T-helper 2 cell (primary cell): ENCODE data around the gene NUCB2.

Experiments used
- DNase-seq, 5 experiments: peaks; one replicate each; pipeline versions ENCODE4 v3.0.0 to v3.0.0-alpha.2; 2012 to 2022

Gene NUCB2

DNA sequence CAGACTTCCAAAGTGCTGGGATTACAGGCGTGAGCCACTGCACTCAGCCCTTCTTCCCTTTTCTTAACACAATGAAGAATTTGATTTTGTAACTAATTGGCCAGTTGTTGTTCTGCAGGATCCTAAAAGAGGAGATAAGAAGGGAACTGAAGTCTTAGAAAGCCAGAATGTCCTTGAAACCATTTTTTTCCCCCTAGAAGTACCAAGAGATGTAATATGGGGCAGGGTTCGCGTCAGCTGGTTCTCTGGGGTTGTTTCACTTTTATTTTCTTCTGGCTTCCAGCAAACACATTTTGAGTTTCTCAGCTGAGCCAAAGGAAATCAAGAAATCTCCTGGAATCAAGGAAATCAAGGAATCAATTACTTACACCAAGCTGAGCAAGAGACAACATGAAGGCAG, 7.6 kb upstream of the NUCB2 start:
- no peak for DNase-seq

GRCh38 chr11:17272801-17273200, 3.7 kb upstream of the NUCB2 start:
- DNase-seq = peak in 1 of 5 experiments; percentile 50

DNA sequence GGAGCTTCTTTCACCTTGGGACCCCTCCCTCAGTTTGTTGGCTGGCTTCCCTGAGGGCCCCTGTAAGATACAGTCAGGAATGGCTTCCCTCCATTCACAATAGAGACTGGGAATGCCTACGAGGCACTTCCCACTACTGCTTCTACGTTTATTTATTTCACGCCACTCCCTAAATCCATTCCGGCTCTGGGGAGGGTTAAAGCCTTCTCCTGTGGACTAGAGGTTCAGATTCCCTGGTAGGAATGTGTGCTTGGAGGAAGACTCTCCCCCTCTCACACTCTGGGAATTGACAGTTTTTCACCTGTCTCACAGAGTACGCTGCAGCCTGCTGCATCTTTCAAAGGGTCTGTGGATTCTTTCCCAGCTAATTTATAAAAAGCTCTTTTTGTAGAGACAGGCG, 3.3 kb upstream of the NUCB2 start:
- DNase-seq = no peak

GRCh38 chr11:17273668-17274282, 2.8 kb upstream of the NUCB2 start:
- peak in 1 of 5 experiments; percentile 70 for DNase-seq

DNA sequence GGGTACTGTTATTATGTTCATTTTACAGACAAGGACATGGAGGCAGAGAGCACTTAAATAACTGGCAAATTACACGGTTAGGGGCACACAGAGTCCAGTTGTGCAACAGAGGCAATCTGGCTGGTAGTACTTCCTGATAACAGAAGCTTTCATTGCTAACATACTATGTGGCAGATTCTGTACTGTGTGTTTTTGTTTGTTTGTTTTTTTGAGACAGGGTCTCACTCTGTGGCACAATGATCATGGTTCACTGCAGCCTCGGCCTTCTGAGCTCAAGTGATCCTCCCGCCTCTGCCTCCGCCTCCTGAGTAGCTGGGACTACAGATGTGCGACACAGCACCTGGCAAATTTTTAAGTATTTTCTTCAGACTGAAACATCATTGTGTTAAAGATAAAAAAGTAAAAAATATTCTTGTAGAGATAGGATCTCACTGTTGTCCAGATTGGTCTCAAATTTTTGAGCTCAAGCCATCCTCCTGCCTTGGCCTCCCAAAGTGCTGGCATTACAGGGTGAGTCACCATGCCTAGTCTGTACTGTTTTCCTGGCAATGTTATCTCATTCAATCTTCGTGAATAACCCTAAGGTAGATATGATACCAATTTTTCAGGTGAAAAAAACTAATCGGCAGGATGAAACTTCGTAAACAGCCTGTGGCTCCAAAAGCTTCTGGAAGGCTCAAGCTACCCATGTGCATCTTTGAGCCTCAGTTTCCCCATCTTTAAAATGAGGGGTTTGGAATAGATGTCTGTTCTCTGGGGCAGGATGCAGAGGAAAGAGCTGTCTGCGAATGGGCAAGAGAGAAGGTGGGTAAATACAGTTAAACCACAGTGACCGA, 921 bp upstream of the NUCB2 start:
- DNase-seq = no peak

DNA sequence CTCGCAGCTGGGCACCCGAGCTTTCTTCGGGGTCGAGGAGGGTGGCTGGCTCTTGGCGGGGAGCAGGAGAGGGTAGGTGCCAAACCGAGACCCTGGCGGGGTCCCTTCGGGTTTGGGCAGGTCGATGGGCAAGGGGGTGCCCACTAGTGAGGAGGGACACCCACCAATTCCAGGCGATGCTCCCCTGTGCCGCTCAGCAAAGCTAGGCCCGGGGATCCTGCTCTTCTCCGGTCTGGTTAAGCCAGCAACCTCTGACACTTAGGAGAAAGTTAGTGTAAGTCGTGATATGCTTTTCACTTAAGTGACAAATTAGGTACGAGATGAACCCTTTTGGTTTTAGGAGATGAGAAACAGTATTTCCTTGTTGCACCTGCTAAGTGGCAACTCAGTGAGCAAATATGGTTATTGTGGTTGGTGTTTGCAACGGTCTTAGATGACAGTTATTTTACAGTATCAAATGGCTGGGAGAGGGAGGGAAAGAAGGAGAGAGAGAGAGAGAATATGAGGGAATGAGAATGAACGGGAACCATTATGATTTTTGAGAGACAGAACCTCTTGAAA, 565 bp downstream of the NUCB2 start:
- peak in 2 of 5 experiments; percentile 42 to 87 for DNase-seq

DNA sequence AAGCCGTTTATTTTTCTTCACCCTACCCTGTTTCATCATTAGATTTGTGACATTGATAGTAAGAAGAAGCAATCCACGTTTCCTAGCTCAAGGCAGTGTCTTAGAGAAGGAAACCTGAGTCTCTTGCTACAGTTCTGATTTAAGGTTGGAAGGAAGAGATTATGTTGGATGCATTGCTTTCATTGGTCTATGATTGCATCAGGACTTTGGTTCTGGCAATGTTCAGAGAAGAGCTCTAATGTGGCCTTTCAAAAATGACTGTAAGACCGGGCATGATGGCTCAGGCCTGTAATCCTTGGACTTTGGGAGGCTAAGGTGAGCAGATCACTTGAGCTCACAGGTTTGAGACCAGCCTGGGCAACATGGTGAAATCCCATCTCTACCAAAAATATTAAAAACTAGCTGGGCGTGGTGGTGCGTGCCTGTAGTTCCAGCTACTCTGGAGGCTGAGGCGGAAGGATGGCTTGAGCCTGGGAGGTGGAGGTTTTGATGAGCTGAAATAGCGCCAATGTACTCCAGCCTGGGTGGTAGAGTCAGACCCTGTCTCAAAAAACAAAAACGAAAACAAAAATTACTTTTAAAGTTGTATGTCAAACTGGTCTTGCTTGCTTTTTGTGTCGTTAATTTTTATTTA, 4.1 kb downstream of the NUCB2 start:
- no peak for DNase-seq

GRCh38 chr11:17286332-17286731, 9.8 kb downstream of the NUCB2 start:
- no peak for DNase-seq

DNA sequence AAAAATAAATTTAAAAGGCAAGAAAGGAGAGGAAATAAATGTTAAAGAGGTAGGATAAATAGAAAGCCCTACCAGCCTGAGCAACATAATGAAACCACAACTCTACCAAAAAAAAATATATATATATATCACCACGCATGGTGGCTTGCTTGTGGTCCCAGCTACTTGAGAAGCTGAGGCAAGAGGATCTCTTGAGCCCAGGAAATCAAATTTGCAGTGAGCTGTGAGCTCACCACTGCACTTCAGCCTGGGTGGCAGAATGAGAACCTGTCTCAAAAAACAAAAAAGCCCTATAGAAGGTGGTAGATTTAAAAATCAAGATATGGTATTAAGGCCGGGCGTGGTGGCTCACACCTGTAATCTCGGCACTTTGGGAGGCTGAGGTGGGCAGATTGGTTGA, 10.5 kb downstream of the NUCB2 start:
- peak in 2 of 5 experiments; percentile 22 to 74 for DNase-seq

DNA sequence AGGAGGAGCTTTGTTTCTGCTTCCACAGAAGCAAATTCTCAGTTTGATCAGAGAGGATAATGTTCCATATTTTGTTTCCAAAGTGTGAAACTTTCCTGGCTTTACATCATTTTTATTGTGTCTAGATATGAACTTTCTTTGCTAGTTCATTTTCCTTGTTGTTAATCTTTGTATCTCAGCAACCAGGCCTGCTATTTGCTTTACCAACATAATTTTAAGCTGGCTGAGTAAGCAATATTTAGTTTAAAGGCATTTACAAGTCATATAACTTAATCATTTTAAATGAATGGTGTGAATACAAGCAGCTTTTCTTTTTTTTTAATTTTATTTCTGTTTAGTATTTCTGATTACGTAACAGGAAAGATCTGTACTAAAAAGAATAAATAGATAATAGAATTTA, 15.2 kb downstream of the NUCB2 start:
- DNase-seq = no peak

GRCh38 chr11:17293311-17293710, 16.8 kb downstream of the NUCB2 start:
- no peak for DNase-seq

GRCh38 chr11:17294033-17294432, 17.5 kb downstream of the NUCB2 start:
- DNase-seq = peak in 1 of 5 experiments; percentile 35

DNA sequence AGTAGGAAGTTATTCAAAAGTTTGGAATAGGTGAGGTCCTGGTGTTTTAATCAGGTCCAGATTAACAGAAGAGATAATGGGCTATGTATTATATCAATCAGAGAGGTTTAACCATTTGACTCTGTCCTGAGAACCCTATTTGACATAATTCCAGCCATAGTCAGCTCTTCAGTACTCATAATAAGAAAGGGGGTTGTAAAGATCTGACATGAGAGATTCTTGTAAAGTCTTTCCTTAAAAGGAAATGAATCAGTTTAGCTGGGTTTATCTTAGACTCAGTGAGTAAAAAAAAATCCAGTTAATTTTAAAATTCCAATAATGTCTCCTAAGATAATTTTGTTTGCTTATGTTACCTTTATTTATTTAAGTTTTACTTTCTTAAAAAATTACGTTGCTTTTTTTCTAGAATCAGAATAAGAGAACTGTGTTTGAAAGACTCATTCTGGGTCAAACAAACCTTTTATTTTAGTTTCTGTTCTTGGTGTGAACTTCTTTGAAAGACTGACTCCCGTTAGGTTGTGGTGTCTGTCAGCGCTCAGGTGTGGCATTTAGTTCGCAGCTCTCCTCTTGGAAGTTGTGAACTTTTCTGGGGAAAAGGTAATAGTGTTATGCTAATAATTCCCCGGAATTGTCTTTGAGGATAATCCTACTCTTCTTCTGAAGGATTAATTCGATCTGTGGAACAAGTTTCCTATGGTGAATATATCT, 20.5 kb downstream of the NUCB2 start:
- DNase-seq = peak in 1 of 5 experiments; percentile 73

- DNase-seq = peak in 2 of 5 experiments; percentile 21 to 94
These were observed 21.8 kb downstream of the NUCB2 start for GRCh38 chr11:17298302-17298701.

- no peak for DNase-seq
These were observed 23.8 kb downstream of the NUCB2 start for GRCh38 chr11:17300372-17300771.

DNA sequence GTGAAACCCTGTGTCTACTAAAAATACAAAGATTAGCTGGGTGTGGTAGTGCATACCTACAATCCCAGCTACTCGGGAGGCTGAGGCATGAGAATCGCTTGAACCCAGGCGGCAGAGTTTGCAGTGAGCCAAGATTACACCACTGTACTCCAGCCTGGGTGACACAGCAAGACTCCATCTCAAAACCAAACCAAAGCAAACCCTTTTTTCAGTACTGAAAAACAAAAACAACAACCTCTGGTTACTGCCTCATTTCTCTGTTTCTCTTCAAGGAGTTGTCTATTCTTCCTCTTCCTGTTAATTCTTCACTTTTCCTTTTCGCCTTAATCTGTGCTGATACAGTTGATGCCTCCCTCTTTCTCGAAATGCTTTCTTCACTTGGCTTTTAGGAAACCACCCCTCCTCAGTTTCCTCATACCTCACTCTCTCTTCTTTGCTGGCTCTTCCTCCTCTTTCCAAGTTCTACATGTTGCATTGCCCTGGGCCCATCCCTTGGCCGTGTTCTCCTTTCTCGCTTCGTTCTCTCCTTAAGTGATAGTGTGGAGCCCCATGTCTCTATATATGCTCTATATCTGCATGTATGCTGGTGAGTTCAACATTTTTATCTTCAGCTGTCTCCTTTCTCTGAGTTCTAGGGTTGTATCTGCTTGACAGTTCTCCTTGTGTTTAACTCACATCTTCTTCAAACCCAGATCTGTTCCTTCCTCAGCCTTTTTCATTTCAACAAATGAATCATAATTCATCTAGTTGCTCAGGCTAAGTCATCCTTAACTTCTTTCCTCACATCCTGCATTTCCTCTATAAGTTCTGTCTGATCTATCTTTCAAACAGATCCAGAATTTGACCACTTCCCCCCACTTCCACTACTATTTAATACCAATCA, 37.1 kb downstream of the NUCB2 start:
- no peak for DNase-seq

DNA sequence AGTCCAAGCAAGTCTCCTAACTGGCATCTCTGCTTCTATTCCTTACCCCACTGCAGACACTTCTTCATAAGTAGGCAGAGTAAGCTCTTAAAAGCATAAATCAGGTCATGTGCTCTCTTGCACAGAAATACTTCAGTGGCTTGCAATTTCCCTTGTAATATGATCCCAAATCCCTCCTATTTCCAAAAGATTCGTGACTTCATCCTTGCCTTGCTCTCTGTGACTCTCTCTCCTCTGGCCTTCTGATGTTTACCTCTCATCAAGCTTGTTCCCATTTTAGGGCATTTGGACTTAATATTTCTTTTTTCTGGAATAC, 37.7 kb downstream of the NUCB2 start:
- DNase-seq = no peak

- no peak for DNase-seq
These were observed 38.4 kb downstream of the NUCB2 start for GRCh38 chr11:17314904-17315426.

DNA sequence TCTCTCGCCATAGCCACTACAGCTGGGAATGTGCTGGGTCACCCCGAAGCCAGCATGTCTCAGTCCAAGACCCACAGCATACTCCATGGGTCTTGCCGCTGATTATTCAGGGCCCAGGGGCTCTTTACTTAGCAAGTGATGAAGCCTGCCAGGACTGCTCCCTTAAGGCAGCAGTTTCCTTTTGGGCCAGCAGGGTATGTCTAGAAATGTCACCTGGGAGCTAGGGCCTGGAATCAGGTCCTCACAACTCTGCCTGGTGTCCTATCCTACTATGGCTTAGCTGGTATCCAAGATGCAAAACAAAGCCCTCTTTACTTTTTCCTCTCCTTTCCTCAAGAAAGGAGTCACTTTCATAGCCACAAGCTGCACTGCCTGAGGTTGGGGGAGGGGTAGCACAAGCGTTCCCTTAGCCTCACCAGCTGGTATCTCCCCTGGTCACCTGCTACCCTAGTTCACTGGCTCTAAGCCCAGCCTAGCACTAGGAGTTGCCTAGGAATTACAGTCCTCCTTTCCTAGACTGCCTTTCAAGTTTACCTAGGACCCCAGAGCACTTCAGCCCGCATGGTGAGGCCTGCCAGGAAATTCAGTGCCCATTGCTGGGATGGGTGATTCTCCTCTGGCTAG, 52.4 kb downstream of the NUCB2 start:
- DNase-seq = no peak

DNA sequence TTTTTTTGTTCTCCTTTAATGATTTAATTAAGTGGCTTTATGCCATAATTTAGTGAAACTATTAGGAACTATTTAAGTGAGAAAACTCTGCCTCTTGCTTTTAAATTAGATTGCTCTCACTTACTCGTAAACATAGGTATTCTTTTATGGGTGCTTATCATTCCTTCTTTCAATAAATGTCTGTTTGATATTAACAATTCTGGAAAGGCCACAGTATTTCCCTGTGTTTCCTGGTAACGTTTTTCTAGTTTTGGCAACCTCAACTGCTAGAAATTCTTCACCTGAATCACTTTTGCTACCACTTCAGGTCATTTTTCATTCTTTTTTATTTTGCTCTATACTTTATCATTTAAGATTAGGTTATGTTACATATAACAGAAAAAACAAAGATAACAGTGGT, 55.1 kb downstream of the NUCB2 start:
- no peak for DNase-seq
